HL-60/S4 treated with retinoic acid at 250 ng/mL for 4 days and 3 days (cell line): ENCODE measurements around the gene OPCML.
"Not testable (repeated sequence)": the region's sequence is repeated elsewhere in the genome, so short reads cannot be mapped to it uniquely, and the experiment has no call there.

ENCODE experiments used
- in situ Hi-C: fragments of 300-500 bp; cut with MboI; formaldehyde crosslinking; loops from 2 replicates; pipeline ENCODE4 v1.7.0; 2022; ENCODE audit warnings: low sequenced_read_pairs

OPCML gene

DNA sequence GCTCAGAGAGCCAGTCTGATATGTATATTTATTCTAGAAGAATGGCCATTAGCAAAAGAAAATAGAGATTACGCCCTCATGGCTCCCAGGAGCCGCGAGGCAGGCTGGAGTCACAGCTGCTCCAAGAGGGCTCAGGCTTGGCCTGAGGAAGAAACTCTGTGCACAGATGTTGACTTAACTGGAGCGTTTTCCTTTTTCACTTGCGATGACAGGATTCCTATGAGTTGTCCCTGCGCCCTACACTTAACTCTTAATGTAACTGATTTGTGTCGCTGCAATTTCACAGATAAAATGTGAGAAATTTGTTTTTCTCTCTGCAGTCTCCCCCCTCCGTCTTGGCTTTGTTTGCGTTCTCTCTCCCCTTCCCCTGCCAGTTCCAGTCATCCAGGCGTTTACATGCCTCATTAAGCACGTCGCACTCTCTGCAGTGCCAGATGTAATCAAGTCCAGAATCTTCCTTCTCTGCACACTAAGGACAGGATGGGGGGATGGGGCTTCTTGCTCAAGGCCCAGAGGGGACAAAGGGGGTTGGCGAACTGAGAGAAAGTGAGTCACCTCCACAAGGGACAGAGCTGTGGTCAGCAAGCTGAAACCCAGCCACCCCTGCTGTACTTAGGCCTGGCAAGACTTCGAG lies 1101.8 kb downstream of the OPCML start:
- in situ Hi-C loops: no loop called here

GRCh38 chr11:132429685-132430084 lies 1102.6 kb downstream of the OPCML start:
- in situ Hi-C loops: no loop called here

- in situ Hi-C loops: no loop called here
Observed at GRCh38 chr11:132427611-132428010, 1104.7 kb downstream of the OPCML start.

GRCh38 chr11:132424433-132424832 lies 1107.9 kb downstream of the OPCML start:
- in situ Hi-C loops: no loop called here

DNA sequence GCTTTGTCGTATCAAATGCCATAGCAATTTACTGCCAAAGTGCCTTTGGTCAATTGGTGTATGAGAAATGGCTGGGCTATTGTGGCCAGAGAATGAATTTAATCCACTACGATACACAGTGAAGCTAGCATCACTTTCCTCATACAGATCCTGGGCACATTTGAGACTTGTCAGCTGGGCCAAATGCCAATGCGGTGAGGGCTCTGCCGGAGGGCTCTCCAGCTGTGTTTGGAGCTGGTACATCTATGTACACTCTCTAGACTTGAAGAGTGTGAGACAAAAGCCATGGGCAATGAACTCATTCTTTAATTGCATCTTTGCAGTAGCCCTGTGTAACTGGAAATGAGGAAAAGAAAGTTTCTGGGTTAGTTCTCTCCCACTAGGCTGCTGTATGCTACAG lies 1109.0 kb downstream of the OPCML start:
- in situ Hi-C loops: no loop called here

- in situ Hi-C loops: no loop called here
Observed at GRCh38 chr11:132422722-132423121, 1109.6 kb downstream of the OPCML start.

GRCh38 chr11:132421555-132421954 lies 1110.7 kb downstream of the OPCML start:
- in situ Hi-C loops: no loop called here

DNA sequence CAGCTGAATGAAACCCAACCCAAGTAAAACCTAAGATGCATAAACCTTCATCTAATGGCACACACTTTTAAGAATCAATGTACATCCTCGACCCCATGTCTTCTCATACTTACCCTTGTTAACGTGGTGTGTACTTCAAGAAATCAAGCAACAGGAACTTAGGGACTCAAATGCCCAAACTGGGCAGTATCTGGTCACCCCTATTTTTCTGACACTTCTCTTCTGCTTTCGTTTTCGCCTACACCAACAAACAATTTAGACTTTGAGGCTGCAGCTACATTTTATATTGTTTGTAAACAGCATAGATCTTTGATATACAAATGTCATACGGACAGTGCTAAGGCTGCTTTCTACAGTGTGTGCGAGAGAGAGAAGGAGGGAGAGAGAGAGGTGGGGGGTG lies 1117.8 kb downstream of the OPCML start:
- in situ Hi-C loops: no loop called here

DNA sequence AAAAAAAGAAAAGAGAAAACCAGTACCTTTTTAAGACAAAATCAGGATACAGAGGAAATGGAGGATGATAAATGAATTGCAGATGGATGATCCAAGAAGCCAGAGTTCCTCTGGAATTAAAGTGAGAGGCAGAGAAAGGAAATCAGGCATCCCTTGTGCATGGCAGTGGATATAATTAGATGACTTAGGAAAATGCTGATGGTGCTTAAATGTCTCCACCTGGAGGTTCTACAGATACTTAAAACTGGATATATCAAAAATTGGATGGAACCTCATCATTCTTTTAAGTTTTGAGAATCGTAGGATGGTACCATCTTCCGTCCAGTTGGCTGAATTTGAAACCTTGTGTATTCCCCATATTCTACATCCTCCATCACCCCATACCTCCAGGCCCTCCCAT lies 1121.9 kb downstream of the OPCML start:
- in situ Hi-C loops: no loop called here

DNA sequence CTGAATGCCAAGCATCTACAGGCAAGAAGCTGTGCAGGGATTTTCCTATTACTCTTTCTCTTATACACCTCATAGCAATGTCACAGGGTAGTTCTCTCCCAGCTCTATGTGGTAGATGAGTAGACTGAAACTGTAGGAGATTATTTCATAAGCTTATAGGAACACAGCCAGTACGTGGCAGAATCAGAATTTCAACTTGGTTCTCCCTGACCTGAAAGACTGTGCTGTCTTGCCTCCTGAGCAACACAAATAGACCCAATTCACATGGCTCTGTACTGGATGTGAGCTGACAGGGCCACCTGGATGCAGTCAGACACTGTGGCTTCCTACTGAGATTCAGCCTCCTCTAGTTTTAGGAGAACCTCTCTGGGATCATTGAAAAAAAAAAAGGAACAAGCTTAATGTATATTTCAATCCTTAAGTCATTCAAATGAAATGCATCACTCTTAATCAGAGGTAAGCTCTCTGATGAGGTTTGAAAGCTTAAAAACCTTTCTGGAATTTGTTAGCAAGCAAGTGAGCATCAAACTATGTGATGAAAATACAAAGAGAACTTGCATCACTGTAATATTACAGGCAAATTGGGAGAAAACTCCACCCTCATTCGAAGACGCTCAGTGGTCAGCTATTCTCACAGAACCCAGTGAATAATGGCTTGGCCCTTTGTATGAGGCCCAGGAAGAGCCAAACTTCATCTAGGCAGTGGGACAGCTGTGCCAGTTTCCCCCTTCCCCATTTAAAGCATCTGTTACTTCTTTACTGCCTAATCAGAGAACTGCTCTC lies 1122.5 kb downstream of the OPCML start:
- in situ Hi-C loops: no loop called here

GRCh38 chr11:132408877-132409276 lies 1123.4 kb downstream of the OPCML start:
- in situ Hi-C loops: no loop called here

- in situ Hi-C loops: no loop called here
Observed at GRCh38 chr11:132405728-132406127, 1126.6 kb downstream of the OPCML start.

DNA sequence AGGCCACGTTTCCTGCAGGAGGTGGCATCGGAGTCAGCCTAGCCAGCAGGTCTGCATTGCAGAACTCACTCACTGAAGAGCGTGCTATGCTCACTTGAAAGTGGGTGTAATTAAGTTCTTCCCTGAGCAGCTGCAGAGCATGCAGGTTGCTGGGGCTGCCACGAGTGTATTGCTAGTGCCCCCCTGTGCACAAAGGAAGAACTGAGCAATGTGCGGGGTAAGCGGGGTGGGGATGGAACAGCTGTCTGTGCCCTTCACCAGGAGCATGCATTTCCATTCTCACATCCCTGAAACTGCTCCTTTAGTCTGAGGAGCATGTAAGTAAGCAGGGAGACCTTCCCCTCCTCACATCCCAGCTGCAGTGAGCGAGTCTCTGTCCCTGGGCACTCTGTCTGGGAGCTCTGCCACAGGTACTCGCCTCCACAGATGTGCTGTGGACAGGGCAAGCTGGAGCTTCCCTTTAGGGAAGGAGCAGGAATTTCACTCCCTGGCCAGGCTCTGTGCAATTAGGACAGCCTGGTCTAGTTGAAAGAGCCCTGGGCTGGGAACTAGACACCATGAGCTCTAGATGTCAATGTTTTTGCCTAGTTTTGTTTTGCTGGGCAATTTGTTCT lies 1130.1 kb downstream of the OPCML start:
- in situ Hi-C loops: no loop called here

DNA sequence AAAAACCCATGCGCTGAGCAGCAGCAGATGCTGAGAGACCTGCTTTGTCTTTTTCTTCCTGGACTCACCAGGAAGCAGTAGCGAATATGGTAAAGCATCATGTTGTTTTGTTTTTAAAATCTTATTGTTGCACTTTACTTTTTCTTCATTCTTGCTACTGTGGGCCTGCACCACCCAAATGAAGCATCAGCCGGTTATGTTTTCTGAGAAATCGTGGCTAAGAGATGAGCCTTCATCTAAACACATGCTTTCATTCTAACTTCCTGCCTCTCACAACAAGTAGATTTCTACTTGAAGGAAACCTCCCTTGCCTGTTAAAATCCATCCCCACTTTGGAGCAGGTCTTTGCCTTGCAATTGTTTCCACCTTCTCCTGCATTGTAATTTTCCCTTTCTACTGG lies 1136.0 kb downstream of the OPCML start:
- in situ Hi-C loops: no loop called here

DNA sequence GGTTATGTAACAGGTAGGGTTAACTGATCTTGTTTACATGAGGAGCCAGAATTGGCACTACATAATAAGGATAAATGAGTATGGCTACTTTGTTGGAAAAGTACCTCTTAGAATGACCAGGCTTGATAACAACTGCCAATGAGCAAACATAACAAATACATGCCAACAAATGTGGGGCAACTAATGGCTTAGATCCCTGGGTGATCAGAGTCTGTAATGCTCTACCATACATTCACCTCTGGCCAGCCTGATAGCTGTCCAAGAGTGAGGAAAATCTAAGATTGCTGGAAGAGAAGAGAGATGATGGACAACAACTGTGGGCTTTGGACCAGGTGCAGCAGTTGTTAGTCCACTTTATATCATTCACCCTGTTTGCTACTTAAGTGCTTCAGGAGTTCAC lies 1136.9 kb downstream of the OPCML start:
- in situ Hi-C loops: no loop called here

DNA sequence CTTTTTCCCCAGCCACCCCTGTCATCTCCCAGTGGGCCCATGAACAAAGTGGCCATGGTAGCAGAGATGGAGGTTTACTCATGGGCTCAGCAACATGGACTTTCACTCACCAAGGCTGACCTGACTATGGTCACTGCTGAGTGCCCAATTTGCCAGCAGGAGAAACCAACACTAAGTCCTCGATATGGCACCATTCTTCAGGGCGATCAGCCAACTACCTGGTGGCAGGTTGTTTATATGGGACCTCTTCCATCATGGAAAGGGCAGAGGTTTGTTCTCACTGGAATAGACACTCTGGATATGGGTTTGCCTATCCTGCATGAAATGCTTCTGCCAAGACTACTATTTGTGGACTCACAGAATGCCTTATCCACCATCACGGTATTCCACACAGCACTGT lies 1152.8 kb downstream of the OPCML start:
- in situ Hi-C loops: no loop called here

- in situ Hi-C loops: no loop called here
Observed at GRCh38 chr11:132373405-132374143, 1158.7 kb downstream of the OPCML start.

GRCh38 chr11:132370114-132370513 lies 1162.2 kb downstream of the OPCML start:
- in situ Hi-C loops: not testable (repeated sequence)

DNA sequence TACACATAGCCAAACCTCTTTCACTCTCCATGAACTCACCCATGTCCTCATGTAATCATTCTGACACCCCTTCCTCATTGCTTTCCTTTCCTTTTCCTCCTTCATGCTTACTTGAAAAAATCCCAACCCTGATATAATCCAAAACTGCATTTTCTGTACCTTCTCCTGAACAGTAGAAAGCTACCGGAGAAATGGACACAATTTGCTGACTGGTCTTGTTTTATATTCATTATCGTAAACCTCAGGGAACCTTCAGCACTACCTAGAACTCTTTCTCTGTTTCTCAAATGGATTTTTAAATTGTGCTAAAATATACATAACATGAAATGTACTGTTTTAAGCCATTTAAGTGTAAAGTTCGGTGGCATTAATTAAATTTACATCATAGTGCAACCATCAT lies 1165.0 kb downstream of the OPCML start:
- in situ Hi-C loops: no loop called here

- in situ Hi-C loops: no loop called here
Observed at GRCh38 chr11:132365650-132366049, 1166.7 kb downstream of the OPCML start.
